HUES48 (cell line): ENCODE measurements around the gene PDIA5.
A peak's percentile ranks its signal among the peaks of the same experiment; 100 is the strongest.

Experiments
- H3K27ac ChIP-seq: one replicate; pipeline ENCODE4 v1.7.0; 2013; ENCODE audit warnings: low read depth, low read length, inconsistent platforms
- H3K27me3 ChIP-seq: 2 replicates; pipeline ENCODE4 v1.6.1; 2013; ENCODE audit warnings: mild to moderate bottlenecking, low read length; ENCODE audit not compliant: control insufficient read depth, insufficient read depth
- H3K36me3 ChIP-seq: 2 replicates; pipeline ENCODE4 v1.6.1; 2013; ENCODE audit warnings: low read length; ENCODE audit not compliant: control insufficient read depth, insufficient read depth
- H3K4me1 ChIP-seq: 2 replicates; pipeline ENCODE4 v1.6.1; 2013; ENCODE audit warnings: mild to moderate bottlenecking, low read length; ENCODE audit not compliant: control insufficient read depth, insufficient read depth
- H3K4me3 ChIP-seq: 2 replicates; pipeline ENCODE4 v1.5.1; 2013; ENCODE audit warnings: mild to moderate bottlenecking, low read depth, low read length
- H3K9ac ChIP-seq: 2 replicates; pipeline ENCODE4 v1.6.1; 2013; ENCODE audit warnings: mild to moderate bottlenecking, low read depth, low read length, moderate library complexity
- H3K9me3 ChIP-seq: 2 replicates; pipeline ENCODE4 v1.6.1; 2013; ENCODE audit warnings: low read length; ENCODE audit not compliant: control insufficient read depth, insufficient read depth

Gene PDIA5

DNA sequence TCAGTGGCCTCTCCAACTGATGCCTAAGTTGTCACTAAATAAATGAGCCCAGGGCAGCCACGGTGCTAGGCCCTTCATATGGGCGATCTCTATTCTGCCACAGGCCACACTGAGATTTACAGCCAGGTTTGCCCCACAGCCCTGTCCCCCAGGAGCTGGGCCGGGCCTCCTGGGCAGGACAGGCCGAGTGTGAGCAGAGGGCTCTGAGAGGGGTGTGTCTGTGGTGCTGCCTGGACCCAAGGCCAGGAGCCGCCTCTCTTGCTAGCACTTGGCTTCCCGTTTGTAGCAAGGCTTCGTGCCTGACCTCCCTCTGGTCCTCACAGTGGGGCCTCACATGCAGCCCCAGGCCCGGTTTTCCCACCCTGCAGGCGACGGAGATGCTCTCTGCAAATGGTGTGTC, 67.8 kb downstream of the PDIA5 start:
- Histone ChIP-seq H3K4me1 (no peaks in the 10 kb centered on the region), H3K27me3 (no peaks in the 10 kb centered on the region), H3K9ac (no peak overlapping the region), H3K36me3 (peaks cover 49% of the 10 kb centered on the region), H3K4me3 (no peak overlapping the region), H3K27ac (no peak overlapping the region), H3K9me3 (no peaks in the 10 kb centered on the region)

GRCh38 chr3:123137001-123137400, 70.2 kb downstream of the PDIA5 start:
- Histone ChIP-seq H3K27ac (no peak overlapping the region), H3K4me1 (peaks cover 3% of the 10 kb centered on the region; the same call in 1 of the 2 replicates), H3K36me3 (peaks cover 41% of the 10 kb centered on the region), H3K9ac (no peak overlapping the region), H3K9me3 (no peaks in the 10 kb centered on the region), H3K4me3 (no peak overlapping the region), H3K27me3 (no peaks in the 10 kb centered on the region)

GRCh38 chr3:123138839-123139444, 72.1 kb downstream of the PDIA5 start:
- Histone ChIP-seq H3K27ac (no peak overlapping the region), H3K4me3 (no peak overlapping the region), H3K9ac (no peak overlapping the region), H3K36me3 (peaks cover 26% of the 10 kb centered on the region; the same call in 1 of the 2 replicates), H3K9me3 (no peaks in the 10 kb centered on the region), H3K4me1 (peaks cover 10% of the 10 kb centered on the region), H3K27me3 (no peaks in the 10 kb centered on the region)

DNA sequence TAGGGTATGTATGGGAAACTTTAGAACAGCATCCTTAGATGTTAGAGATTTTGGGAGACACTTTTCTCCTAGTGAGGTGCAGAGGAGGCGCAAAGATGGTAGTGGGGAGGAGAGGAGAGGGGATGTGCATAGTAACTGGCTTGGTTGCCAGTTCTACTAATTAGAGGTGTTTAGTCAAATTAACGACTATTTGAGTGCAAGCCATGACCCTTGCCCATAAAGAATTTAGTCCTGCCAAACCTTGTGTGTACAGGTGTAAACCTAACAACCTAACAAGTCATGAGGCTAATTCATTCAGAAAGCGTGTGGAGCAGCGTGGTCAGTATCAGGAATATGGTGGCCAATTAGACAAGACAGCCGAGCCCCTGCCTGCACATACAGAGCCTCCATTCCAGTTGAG, 72.7 kb downstream of the PDIA5 start:
- no peak overlapping the region for H3K9ac ChIP-seq
- peaks cover 20% of the 10 kb centered on the region; the same call in 1 of the 2 replicates for H3K36me3 ChIP-seq
- H3K27me3 ChIP-seq = no peaks in the 10 kb centered on the region
- H3K4me3 ChIP-seq = no peak overlapping the region
- H3K9me3 ChIP-seq = no peaks in the 10 kb centered on the region
- H3K4me1 ChIP-seq = peaks cover 10% of the 10 kb centered on the region
- H3K27ac ChIP-seq = no peak overlapping the region

DNA sequence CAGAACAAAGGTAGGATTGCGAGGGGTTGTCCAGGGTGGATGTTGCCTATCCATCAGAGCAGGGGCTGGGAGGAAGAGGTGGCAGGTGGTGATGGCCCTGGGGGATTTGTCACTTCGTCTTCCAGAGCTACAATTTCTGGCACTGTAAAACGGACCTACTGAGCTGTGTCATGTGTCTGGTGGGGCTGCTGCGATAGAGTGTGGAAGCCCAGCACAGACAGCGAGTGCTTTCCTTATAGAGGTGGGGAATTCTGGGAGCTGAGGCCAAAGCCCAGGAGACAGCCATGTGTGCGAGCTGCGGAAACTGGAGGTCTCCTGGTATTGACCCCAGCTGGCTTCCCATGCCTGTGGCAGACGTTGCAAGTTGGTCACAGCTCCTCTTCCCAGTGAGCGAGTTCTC, 73.7 kb downstream of the PDIA5 start:
- Histone ChIP-seq H3K36me3 (peaks cover 23% of the 10 kb centered on the region), H3K9ac (no peak overlapping the region), H3K27me3 (no peaks in the 10 kb centered on the region), H3K27ac (no peak overlapping the region), H3K4me3 (no peak overlapping the region), H3K9me3 (no peaks in the 10 kb centered on the region), H3K4me1 (peaks cover 10% of the 10 kb centered on the region)

DNA sequence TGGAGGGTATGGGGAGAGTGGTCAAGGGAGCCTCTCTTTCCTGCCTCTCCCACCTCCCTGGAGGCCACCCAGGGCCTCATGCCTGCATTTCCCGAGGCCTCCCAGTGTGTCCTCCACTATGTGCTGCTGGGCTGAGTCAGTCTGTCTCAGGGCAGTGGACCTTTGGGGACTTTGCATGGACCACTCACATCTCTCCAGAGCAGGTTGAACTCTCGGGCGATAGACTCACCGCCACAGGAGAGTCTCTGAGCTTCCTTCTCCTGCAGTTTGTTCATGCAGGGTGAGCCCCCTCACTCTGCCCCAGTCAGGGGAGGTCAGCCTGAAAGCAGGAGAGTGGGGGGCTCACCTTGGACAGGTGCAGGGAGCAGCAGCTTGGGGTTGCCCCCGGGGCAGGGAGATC, 74.5 kb downstream of the PDIA5 start:
- Histone ChIP-seq H3K9me3 (no peaks in the 10 kb centered on the region), H3K27ac (no peak overlapping the region), H3K36me3 (peaks cover 30% of the 10 kb centered on the region), H3K4me1 (peaks cover 10% of the 10 kb centered on the region), H3K4me3 (no peak overlapping the region), H3K27me3 (no peaks in the 10 kb centered on the region), H3K9ac (no peak overlapping the region)

DNA sequence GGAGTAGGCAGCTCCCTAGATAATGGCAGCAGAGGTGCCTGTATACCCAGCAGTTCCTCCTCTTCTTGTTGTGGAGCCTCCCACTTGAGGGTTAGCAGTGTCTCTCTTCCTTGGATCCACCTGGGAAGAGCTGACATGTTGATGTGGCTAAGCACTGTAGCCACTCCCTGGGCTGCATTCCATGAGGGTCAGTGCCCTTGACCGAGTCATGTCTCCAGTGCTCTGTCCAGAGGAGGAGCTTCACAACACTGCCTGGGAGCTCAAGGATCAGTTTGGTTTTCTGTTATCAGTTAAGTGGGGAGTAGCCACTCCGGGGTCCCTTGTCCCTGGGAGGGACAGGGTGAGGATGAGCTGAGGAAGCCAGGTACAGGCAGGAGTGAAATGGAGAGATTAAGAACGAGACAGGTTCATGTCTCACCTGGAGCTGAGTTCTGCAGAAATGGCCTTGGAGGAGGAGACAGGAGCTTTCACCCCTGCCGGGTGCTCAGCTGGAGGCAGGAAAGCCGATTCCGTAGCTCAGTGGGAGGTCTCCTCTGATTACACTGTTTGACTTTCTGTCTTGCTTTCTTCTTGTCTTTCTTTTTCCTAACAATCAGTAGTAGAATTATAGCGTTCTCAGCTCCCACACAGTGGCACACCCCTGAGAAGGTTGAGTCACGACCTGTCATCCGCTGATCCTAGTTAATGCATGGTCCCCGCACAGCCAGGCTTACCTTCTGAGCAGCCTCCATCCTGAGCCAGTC, 77.0 kb downstream of the PDIA5 start:
- no peaks in the 10 kb centered on the region for H3K9me3 ChIP-seq
- peaks cover 37% of the 10 kb centered on the region for H3K36me3 ChIP-seq
- no peaks in the 10 kb centered on the region for H3K27me3 ChIP-seq
- H3K4me1 ChIP-seq = peaks cover 10% of the 10 kb centered on the region
- no peak overlapping the region for H3K9ac ChIP-seq
- H3K4me3 ChIP-seq = no peak overlapping the region
- H3K27ac ChIP-seq = peak overlapping the region; percentile 54

- Histone ChIP-seq H3K36me3 (peaks cover 53% of the 10 kb centered on the region), H3K4me3 (no peak overlapping the region), H3K9me3 (no peaks in the 10 kb centered on the region), H3K27ac (no peak overlapping the region), H3K9ac (no peak overlapping the region), H3K4me1 (peaks cover 7% of the 10 kb centered on the region), H3K27me3 (no peaks in the 10 kb centered on the region)
Measured at GRCh38 chr3:123147754-123148535, 81.1 kb downstream of the PDIA5 start.

GRCh38 chr3:123148772-123149171, 81.9 kb downstream of the PDIA5 start:
- H3K36me3 ChIP-seq = peaks cover 61% of the 10 kb centered on the region
- peaks cover 1% of the 10 kb centered on the region; the same call in 1 of the 2 replicates for H3K4me1 ChIP-seq
- H3K9me3 ChIP-seq = no peaks in the 10 kb centered on the region
- H3K9ac ChIP-seq = no peak overlapping the region
- H3K4me3 ChIP-seq = no peak overlapping the region
- H3K27me3 ChIP-seq = no peaks in the 10 kb centered on the region
- H3K27ac ChIP-seq = no peak overlapping the region

- Histone ChIP-seq H3K4me1 (no peaks in the 10 kb centered on the region), H3K36me3 (peaks cover 63% of the 10 kb centered on the region), H3K27ac (no peak overlapping the region), H3K4me3 (no peak overlapping the region), H3K9me3 (no peaks in the 10 kb centered on the region), H3K27me3 (no peaks in the 10 kb centered on the region), H3K9ac (no peak overlapping the region)
Measured at GRCh38 chr3:123149525-123149924, 82.7 kb downstream of the PDIA5 start.
